HG03045 (cell line): ENCODE measurements around the gene CDH23.

Source experiments
- ATAC-seq: cut with Tn5 transposase; IDR thresholded peaks from one replicate; pipeline ENCODE4 v1.9.1; 2021; ENCODE audit warnings: mild to moderate bottlenecking, moderate library complexity; ENCODE audit not compliant: unreplicated experiment

Gene CDH23

GRCh38 chr10:71648254-71648932 is 251.7 kb downstream of the CDH23 start:
- ATAC-seq = no peak

- no peak for ATAC-seq
Measured at GRCh38 chr10:71648933-71649320, 252.2 kb downstream of the CDH23 start.

GRCh38 chr10:71649631-71650030 is 252.9 kb downstream of the CDH23 start:
- ATAC-seq = no peak

- ATAC-seq = no peak
Measured at GRCh38 chr10:71650397-71650796, 253.7 kb downstream of the CDH23 start.

DNA sequence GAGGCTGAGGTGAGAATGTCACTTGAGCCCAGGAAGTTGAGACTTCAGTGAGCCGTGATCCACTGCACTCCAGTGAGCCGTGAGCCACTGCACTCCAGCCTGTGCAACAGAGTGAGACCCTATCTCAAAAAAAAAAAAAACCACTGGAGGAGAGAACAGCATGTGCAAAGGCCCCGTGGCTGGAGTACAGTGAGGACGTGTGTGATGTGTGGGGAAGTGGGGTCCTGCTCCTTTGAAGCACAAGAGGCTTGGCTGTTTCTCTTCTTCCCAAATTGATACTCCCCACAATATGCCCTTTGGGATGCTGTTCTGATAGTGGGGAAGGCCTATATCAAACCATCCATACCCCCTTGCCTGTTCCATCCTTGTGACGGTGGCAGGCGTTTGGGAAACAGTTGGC is 254.7 kb downstream of the CDH23 start:
- ATAC-seq = no peak

- ATAC-seq = no peak
Measured at GRCh38 chr10:71651928-71652327, 255.2 kb downstream of the CDH23 start.

GRCh38 chr10:71653044-71653443 is 256.3 kb downstream of the CDH23 start:
- no peak for ATAC-seq

DNA sequence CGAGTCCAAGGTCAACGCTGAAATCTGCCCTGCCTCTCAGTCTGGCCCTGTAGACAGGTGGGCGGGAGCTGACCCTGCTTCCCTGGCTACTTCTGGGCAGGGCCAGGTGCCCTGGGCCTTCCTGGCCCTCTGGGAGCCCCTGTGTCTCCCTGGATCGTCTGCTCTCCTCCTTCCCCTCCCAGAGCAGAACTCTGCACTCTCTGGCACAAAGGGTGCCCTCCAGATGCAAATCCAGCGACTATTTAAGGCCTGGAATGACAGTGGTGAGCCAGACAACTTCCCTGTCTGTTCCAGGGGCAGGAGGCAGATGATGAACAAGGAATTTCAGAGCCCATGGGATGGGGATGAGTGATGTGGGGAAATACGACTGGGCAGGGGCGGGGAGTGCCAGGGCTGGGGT is 259.5 kb downstream of the CDH23 start:
- ATAC-seq = no peak

DNA sequence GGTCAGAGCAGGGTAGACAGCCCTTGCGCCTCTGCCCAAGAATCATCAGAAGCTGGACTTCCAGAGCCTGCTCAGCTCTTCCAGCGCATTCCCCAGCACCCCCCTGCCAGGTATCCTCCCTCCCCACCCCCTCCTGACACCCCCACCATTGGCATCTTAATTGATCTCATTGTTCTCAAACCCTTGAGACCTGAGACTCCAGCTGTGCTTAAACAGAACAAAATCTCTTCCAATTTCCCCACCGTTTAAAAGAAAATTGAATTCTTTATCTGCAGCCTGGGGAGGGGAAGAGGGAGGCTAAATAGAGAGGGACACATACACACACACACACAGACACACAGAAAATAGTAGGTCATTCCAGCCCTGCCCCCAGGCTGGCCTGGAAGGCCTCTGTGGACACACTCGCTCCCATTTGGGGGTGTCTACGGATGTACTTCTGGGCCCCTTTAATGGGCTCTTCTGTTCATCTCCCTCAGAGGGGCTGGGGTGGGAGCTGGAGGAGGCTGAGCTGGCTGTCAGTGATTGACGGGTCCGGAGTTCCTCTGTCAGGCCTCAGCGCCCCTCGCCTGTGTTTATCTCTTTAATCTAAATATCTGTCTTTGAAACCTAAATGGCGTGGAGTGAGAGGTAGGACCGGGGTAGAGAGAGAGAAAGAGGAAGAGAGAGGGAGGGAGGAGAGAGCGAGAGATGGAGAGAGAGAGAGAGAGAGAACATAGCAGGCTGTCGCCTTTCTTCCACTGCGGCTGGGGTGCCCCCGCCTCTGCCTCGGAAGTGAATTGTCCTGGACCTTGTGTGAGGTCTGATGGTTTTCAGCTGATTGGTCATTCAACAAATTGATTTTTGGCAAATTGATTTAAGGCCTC is 261.1 kb downstream of the CDH23 start:
- ATAC-seq = no peak

DNA sequence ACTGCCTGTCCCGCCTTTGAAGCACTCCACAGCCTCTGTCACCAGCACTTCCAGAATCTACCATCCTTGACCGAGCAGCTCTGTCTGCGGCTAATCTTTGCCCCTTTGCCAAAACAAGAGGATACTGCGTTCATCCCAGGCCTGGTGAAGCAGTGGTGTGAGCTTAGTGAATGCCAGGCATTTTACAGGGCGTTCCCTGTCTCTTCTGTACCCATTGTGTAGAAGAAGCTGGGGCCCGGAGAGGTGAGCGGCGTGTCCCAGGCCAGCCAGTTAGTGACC is 261.7 kb downstream of the CDH23 start:
- ATAC-seq = no peak

- no peak for ATAC-seq
Measured at GRCh38 chr10:71659111-71659634, 262.5 kb downstream of the CDH23 start.

DNA sequence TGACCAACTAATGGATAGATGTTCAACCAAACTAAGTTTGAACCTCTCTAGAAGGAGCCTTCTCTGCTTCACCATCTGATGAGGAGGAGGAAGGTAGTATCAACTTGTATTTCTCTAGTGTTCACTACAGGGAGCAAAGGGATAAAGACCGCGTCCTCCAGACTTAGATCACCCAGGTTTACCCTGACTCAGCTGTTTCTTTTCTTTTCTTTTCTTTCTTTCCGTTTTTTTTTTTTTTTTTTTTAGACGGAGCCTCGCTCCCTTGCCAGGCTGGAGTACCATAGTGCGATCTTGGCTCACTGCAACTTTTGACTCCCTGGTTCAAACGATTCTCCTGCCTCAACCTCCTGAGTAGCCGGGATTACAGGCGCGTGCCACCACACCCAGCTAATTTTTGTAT is 263.0 kb downstream of the CDH23 start:
- ATAC-seq = no peak

- ATAC-seq = no peak
Measured at GRCh38 chr10:71660313-71660712, 263.6 kb downstream of the CDH23 start.

GRCh38 chr10:71661060-71661622 is 264.4 kb downstream of the CDH23 start:
- ATAC-seq = no peak

- ATAC-seq = no peak
Measured at GRCh38 chr10:71661779-71662336, 265.1 kb downstream of the CDH23 start.

DNA sequence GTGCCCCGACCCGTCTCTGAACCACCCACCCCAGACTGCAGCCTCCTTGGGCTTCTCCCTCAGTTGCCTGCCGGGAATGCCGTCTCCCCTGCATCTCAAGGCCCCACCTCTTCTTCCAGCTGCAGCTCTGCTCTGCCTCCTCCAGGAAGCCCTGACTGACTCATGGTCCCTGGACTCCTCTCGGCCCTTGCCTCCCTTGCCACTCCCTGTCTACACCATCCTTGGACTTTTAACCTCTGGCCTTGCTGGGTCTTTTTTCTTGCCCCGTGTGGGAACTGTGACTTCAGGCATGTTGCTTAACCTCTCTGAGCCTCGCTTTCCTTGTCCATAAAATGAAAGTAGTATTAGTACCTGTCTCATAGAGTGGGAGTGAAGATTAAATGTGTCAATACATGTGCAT is 266.6 kb downstream of the CDH23 start:
- ATAC-seq = no peak

DNA sequence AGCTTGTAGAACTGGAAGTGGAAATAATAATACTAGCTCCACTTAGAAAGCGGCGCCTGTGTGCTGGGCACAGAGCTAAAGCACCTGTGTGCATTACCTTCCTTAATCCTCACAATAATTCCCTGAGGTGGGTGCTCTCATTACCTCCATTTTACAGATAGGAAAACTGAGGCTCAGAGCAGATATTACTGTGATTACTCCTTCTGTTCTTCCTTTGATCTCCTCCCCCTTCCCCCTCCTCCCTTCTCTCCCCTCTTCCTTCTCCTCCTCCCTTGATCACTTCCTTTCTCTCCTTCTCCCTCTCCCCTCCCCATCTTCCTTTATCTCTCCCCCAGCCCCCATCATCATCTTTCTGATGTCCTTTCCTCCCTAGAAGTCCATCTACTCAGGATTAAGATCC is 267.9 kb downstream of the CDH23 start:
- ATAC-seq = no peak

DNA sequence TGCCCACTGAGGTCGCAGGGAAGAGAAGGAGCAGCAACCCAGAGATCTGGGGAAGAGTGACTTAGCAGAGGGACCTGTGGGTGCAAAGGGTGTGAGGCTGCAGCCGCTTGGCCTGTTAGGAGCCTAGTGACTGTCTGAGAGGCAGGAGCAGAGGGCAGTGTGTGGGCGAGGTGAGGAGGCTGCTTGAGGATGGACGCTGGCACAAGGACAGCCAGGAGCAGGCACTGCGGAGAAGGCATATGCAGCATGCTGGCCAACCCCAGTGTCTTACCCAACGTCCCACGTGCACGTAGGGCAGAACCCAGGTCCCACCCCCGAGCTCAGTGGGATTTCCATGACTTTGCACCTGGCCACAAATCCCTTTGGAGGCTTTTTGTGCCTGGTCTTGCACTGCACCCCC is 268.7 kb downstream of the CDH23 start:
- no peak for ATAC-seq

GRCh38 chr10:71666639-71667386 is 270.1 kb downstream of the CDH23 start:
- ATAC-seq = no peak

- ATAC-seq = no peak
Measured at GRCh38 chr10:71667387-71667752, 270.6 kb downstream of the CDH23 start.
